T-helper 1 cell treated with Interleukin-12 subunit alpha and Interleukin-12 subunit beta and Interleukin-4 antibody, amounts not matched to agents 30 ng/mL and 1 ng/mL, for 36 hours (primary cell): ENCODE data around the gene MRPL27. TPM values are rescaled to one million over a fixed set of nuclear protein-coding genes. Genes with fewer than 3 reads are reported as not detected.

Source experiments
- intact Hi-C: fragments of 100-400 bp; cut with micrococcal nuclease; formaldehyde crosslinking; loops from one replicate; pipeline ENCODE4 v1.15.1; 2024
- total RNA-seq: library from RNA; stranded (reverse); gene quantifications from 2 replicates; pipeline ENCODE4 v1.2.3, GENCODE V29; 2022

MRPL27 gene
- total RNA-seq, 1 donor from 2014 or later = 60.9 TPM

DNA sequence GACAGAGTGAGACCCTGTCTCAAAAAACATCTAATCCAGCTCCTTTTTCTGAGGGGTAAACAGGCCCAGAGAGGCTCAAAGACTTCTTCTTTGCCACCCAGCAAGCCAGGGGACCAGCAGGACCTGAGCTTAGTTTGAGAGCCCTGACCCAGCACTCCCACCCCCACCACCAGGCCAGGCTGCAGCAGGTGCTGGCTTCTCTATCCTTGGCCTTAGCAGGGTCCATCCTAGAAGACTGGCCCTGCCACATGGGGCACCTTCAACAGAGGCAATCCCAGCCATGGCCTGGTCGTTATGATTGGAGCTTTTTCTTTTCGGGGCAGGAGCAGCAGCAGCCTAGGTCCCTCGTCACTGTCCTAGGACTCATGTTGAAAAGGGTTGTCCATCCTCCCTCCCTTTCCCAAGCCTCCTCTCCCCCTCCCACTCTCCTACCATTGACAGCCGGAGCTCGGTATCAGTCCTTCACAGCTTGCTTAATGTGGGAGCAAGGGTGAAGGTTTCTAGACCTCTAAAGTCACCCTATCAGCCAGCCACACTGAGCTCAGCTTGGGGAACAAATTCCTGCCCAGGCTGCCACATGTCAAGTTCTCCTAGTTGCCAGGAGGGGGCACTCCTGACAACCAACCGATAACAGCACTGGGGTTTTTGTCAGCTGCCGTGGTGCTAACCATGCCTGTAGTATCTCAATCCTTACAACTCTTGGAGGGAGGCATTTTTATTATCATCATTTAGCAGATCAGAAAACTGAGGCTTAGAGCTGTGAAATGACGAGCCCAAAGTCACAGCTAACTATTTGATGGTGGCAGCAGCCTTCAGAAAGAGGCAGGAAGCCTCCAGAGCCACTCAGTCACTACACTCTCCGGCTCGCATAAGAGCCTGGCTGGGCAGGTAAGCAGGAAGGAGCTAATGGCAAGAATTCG is 11.2 kb downstream of the MRPL27 start:
- intact Hi-C loops = loop anchor here (1.0 kb wide), 3 partner anchors 10 to 117 kb away; partner anchors contain the start of gene LRRC59

DNA sequence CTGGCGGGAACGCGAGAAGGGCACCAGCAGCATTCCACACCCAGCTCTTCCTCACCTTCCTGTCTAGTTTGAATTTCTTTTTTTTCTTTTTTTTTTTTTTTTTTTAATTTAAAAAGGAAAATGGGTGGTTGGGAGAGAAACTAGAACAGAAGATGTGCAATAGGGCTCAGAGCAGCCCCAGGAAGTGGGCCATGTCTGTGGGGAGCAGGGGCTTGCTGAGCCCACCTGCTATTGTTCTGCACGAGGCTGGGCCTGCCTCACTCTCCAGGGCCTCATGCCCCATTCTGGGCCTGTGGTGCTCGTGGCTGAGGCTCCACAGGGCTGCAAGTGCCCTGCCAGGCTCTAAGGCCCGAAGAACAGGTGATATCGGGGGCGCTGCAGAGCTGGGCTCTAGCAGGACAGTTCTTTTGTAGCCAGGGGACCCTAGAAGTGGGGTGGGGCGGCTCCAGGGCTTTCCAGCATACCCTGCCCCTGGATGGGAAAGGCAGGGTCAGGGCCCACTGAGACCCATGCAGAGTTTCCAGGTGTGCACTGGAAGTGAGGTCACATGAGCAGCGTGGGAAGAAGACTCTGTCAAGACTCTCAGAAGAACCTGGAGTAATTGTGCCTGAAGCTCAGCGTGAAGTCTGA is 12.4 kb downstream of the MRPL27 start:
- intact Hi-C loops = no loop called here

- intact Hi-C loops = no loop called here
Measured at GRCh38 chr17:50359998-50360461, 13.0 kb downstream of the MRPL27 start.

GRCh38 chr17:50359005-50359699 is 13.8 kb downstream of the MRPL27 start:
- intact Hi-C loops = no loop called here

GRCh38 chr17:50358177-50358576 is 14.8 kb downstream of the MRPL27 start:
- intact Hi-C loops = no loop called here

DNA sequence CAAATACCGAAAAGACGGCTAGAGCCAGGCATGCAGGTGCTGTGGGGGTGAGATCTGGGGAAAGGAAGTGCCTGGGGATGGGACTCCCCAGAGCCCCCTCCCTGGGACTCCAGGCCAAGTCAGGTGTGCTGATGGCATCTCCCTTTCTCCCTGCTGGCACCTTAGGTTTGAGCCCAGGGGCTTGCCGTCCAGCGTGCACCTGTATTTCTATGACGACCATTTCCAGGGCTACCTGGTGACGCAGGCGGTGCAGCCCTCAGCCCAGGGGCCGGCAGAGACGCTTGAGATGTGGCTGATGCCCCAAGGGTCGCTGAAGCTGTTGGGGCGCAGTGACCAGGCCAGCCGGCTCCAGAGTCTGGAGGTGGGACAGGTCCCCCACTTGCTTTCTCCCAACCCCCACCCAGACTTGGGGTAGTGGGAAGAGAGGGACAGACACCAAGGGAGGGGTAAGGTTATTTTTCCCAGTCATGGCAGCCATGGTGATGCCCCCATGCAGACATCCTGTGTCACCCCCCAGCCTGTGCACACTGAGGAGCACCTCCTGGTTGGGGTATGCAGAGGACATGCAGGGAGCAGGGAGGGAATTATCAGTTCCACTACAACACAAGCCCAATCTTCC is 16.0 kb downstream of the MRPL27 start:
- intact Hi-C loops = no loop called here

DNA sequence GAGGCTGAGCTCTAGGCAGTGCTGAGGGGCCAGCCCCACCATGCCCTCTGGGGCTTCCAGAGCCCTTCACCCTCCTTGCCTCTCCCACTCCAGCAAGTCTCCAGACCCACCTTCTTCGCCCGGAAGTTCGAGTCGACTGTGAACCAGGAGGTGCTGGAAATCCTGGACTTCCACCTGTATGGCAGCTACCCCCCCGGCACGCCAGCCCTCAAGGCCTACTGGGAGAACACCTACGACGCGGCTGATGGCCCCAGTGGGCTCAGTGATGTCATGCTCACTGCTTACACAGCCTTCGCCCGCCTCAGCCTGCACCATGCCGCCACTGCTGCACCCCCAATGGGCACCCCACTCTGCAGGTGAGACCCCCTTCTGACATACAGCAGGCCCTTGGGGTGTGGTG is 16.6 kb downstream of the MRPL27 start:
- intact Hi-C loops = no loop called here

DNA sequence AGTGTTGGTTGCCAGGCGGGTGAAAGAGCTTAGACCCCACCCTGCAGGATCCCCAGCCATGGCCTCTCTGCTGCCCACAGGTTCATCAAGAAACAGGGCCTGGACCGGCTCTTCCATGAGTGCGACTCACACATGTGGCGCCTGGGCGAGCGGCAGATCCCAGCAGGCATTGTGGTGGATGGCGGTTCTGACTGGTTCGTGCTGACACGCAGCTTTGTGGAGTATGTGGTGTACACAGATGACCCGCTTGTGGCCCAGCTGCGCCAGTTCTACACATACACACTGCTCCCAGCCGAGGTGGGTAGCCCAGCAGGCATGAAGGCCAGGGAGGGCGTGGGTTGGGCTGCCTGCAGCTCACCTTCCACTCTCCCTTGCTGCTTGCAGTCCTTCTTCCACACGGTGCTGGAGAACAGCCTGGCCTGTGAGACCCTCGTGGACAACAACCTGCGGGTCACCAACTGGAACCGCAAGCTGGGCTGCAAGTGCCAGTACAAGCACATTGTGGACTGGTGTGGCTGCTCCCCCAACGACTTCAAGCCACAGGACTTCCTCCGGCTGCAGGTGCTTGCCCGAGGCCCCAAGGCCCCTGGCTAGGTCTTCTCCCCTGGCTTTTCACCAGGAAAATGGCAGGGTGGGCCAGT is 17.2 kb downstream of the MRPL27 start:
- intact Hi-C loops = no loop called here

DNA sequence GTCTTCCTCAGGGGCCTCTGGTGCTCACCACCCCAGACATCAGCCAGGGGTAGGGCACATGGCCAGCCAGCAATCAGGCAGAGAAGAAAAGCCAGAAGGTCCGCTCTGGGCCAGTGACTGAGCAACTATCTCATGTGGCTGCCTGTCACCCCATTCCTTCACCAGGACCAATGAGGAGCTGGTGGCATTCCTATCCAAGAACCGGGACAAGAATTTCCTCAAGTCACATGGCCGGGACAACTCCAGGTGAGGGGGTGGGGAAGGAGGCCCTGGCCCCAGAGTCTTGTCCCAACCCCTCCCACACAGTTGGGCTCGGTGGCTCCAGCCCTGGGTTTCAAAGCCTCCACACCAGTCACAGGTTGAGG is 17.7 kb downstream of the MRPL27 start:
- intact Hi-C loops = no loop called here

DNA sequence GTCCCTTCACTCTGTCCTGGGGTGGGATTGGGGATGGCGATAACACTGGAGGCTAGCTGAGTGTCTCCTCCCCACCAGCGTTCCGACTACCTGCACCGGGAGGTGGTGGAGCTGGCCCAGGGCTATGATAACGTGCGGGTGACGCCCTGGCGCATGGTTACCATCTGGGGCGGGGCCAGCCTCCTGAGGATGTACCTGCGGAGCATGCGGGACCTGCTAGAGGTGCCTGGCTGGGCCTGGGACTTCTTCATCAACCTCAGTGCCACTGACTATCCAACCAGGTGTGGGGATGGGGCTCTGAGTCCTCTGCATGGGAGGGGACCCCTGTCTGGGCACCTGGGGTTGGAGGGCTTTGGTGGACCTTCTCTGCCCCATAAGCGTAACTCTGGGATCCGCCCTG is 18.2 kb downstream of the MRPL27 start:
- intact Hi-C loops = no loop called here

GRCh38 chr17:50354198-50354597 is 18.8 kb downstream of the MRPL27 start:
- intact Hi-C loops = no loop called here

GRCh38 chr17:50353600-50354195 is 19.3 kb downstream of the MRPL27 start:
- intact Hi-C loops = no loop called here

DNA sequence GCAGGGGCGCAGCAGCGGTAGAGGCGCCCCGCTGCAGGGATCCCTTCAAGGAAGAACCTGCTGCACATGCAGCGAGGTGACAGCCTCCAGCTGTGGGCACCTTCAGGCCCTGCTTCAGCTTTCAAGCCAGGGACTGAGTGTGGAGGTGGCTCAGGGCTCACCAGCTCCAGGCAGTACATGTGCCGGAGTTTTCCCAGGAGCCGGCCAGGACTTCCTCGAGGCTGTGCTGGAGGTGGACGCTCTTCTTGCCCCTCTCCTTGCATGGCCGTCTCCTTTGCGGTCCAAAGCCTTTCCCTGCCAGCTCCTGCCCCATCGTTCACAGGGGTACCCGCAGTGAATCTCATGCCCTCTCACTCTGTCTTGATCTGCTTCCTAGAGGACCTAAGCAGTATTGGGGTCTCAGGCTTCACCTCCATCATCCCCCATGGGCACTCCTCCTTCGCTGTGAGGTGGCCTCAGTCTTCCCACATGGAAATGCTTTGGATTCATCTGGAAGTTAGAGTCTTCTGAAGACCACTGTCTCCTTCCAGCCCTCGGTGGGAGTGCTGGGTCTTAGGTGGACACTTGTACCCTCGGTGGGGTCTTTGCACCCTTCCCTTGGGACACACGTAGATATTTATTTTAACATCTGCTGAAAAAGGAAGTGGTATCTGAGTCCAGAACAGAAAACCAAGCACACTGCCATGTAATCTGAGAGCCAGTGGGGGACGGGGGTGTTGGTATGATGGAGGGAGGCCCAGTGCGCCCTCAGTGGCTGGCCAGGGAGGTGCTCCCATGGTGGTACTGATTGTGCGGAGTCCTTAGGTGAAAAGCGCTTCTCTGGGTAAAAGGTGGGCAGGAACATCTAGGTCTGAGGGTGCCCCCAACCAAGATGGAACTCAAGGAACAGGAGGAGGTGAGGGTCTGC is 20.0 kb downstream of the MRPL27 start:
- intact Hi-C loops = no loop called here

DNA sequence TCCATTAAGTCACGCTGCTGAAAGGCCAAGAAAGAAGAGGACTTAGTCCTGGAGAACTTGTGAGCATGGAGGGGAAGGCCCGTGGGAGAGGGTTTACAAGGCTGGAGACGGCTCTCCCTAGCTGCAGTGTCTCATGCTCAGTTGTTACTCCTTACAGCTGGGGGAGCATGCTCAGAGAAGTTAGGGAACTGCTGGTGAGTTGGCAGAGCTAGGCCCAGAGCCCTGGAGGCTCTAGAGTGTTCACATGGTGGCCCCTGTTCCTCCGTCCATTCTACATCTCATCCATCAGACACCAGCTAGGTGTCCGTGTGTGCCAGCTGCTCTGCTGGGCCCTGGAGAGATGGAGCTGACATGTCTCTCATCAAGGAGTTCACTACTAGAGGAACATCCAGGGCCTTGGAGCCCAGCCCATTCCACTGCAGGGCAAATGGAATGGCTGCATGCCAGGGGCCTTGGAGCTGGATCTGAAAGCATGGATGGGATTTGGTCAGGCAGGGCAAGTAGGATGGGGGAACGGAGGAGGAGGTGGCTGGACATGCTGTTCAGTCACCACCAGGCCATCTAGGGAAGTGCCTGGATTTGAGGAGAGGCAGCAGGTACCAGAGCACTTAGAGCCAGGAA is 20.8 kb downstream of the MRPL27 start:
- intact Hi-C loops = no loop called here

GRCh38 chr17:50350733-50351132 is 22.3 kb downstream of the MRPL27 start:
- intact Hi-C loops = no loop called here

- intact Hi-C loops = loop anchor here (5.0 kb wide), 2 partner anchors 133 to 197 kb away; partner anchors contain the start of gene PPP1R9B
Measured at GRCh38 chr17:50349243-50349600, 23.8 kb downstream of the MRPL27 start.

GRCh38 chr17:50348522-50349242 is 24.3 kb downstream of the MRPL27 start:
- intact Hi-C loops = loop anchor here (5.0 kb wide), 2 partner anchors 134 to 196 kb away; partner anchors contain the start of gene PPP1R9B

GRCh38 chr17:50347894-50348291 is 25.1 kb downstream of the MRPL27 start:
- intact Hi-C loops = loop anchor here (5.0 kb wide), 2 partner anchors 134 to 196 kb away; partner anchors contain the start of gene PPP1R9B
